Vagina (tissue), 2 donors: Measurements from ENCODE around the gene BPIFB1.

Experiments
- CTCF ChIP-seq, 3 experiments: fragments of 450-650 bp in 2 of 3; fragments of 200-600 bp in 1 of 3; sonication (generic) in 1 of 3; IDR thresholded peaks; one replicate each; pipeline ENCODE4 v1.5.1; 2017 to 2019; ENCODE audit warnings: antibody characterized with exemption in 3 of 3, mild to moderate bottlenecking in 2 of 3, moderate library complexity in 2 of 3
- POLR2A ChIP-seq, 2 donors: fragments of 450-650 bp; IDR thresholded peaks; one replicate each; pipeline ENCODE4 v1.6.1; 2017; ENCODE audit warnings: antibody characterized with exemption in 2 of 2, mild to moderate bottlenecking in 2 of 2, moderate library complexity in 2 of 2

- TF ChIP-seq CTCF (IDR thresholded peaks at IDR 0.05) (no peak), POLR2A (IDR thresholded peaks at IDR 0.05) (no peak)
These were observed 18.3 kb downstream of the BPIFB1 start for GRCh38 chr20:33301192-33301930.
